ENCODE results near the gene SCO2.

SCO2 gene

DNA sequence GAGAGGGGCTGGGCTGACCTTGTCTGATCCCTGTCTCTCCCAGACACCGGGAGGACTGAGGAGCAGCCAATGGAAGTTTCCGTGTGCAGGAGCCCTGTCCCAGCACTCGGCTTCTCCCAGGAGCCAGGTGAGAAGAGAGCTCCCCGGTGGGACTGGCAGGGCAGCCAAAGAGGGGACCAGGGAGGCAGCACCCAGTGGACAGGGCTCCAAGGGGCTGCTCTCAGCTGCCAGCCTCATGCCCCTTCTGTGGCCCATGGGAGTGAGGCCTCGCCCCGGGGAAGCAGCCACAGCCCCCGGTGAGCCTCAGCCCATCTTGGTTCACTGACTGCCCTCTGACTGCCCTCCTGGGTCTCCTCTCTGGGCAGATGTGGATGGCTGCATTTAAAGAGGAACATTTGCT is 6.8 kb downstream of the SCO2 start:
- no peak for DNase-seq

- no peak for DNase-seq
These were observed 7.7 kb downstream of the SCO2 start for GRCh38 chr22:50517495-50518260.

- no peak for DNase-seq
These were observed 8.5 kb downstream of the SCO2 start for GRCh38 chr22:50516891-50517290.

GRCh38 chr22:50516068-50516467 is 9.3 kb downstream of the SCO2 start:
- no peak for DNase-seq

DNA sequence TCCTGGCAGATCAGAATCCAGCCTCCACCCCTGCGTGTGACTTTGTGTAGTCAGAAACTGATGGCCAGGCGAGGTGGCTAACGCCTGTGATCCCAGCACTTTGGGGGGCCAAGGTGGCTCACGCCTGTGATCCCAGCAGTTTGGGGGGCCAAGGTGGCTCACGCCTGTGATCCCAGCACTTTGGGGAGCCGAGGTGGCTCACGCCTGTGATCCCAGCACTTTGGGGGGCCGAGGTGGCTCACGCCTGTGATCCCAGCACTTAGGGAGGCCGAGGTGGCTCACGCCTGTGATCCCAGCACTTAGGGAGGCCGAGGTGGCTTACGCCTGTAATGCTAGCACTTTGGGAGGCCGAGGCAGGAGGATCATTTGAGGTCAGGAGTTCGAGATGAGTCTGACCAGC is 12.2 kb downstream of the SCO2 start:
- DNase-seq, result no peak

GRCh38 chr22:50508897-50509296 is 16.5 kb downstream of the SCO2 start:
- DNase-seq, result no peak

- peak; percentile 97 for DNase-seq
These were observed 17.2 kb downstream of the SCO2 start, which contains the start of gene NCAPH2 for GRCh38 chr22:50507991-50508884. Gene NCAPH2 (plus strand): TSS chr22:50508224. CDS start chr22:50508338, 114 bp downstream.

DNA sequence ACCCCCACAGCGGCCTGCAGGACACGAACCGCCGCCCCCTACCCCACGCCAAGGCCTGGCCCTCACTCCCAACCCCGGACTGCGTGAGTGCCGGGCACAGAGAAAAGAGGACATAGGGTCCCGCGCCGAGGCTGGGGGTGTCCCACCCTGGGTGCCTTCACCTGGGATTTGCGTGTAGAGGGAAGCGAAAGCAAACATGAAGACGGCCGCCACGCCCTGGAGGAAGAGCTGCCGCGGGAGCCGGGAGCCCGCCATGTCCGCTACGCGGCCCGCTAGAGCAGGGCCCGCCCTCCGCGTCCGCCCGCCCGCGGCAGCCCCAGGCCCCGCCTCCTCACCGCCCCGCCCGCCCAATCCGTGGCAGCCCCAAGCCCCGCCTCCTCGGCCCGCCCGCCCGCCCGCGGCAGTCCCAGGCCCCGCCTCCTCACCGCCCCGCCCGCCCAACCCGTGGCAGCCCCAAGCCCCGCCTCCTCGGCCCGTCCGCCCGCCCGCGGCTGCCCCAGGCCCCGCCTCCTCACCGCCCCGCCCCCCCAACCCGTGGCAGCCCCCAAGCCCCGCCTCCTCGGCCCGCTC is 17.9 kb downstream of the SCO2 start, which contains the start of gene LMF2:
Gene LMF2, minus strand, starts transcription at position 282 of the 570 bp plus-strand sequence. Its CDS starts 27 bp downstream, at position 255.
- DNase-seq, result no peak

DNA sequence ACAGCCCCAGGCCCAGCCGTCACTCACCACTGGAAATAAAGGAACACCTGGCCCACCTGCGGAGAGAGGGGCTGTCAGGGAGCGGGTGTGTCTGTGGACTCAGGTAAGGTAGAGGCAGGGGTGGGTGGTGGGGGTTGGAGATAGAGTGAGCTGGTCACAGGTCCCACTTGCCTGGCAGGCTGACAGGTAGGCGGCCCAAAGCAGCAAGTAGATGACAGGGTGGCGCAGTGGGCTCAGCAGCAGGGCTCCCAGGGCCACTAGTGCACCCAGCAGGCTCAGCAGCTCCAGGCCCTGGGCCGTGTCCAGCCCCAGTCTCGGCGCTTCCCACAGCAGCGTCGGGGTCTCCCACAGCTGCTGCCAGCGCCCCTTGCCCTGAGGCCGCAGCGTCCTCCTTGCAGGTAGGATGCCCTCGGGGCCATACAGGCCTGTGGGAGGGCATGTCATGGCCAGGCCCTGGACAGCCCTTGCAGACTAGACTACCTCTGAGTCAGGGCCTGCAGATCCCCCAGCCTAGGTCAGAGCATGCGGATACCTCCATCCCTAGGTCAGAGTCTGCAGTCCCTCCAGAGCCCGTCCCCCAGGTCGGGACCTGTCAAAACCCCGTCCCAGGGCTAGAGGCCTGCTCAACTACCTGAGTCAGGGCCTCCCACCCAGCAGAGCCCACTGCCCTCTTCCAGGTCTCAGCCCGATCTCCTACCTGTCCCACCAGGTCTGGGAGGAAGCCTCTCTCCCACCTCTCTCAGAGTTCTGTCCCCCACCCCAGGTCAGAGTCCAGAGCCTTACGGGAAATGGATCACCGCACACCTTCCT is 18.6 kb downstream of the SCO2 start:
- peak; percentile 33 for DNase-seq

DNA sequence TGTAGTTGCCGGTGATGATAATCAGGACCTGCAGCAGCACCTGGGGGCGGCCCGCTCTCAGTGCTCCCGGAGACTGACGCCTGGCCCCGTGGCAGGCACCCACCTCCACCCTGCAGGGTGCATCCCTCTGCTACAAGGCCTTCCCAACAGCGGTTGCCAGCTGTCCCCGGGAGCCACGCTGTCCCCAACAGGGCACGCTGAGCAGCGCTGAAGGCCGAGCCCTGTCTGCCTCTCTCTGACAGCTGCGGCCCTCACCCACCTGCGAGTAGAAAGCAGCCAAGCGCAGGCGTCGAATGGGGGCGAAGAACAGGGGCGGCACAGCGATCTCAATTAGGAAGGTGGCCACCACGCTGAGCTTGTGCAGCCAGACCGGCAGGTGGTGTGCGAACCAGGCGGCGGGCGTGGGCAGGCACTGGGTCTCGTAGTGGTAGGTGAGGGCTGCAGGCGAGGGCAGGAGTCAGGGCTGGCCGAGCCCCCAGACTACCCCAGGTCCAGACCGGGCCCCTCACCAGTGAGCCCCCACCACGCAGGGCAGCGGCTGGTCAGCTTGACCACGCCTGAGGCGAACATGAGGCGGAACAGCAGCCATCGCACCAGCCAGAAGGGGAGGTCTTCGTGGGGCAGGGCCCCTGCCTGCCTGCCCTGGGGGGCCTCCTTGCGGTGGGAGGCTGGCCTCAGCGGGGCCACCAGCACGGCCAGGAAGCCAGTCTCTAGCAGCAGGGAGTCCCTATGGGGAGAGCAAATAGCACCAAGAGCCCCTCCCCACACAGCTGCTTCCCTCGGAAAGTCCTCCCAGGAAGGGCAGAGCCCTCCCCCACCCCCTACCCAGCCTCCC is 19.4 kb downstream of the SCO2 start:
- DNase-seq, result no peak

DNA sequence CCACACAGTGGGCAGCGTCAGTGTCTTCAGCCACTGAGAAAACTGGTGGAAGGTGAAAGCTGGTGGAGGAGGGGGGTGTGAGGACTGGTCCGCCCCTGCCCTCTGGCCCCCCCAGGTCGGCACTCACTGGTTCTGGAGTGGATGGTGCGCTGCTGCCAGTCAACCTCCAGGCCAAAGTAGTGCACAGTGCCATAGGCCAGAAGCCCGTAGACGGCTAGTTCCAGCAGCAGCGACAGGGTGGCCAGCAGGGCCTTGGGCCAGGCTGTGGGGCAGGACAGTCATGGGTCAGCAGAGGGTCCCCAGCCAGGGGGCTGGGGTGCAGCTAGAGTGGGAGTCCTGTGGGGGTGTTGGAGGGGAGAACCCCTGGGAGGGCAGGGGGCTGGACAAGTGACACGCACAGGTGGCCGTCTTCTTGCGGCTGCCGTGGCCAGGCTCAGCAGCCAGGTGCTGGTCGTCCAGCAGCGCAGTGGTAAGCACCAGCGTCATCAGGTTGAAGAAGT is 20.1 kb downstream of the SCO2 start:
- no peak for DNase-seq

DNA sequence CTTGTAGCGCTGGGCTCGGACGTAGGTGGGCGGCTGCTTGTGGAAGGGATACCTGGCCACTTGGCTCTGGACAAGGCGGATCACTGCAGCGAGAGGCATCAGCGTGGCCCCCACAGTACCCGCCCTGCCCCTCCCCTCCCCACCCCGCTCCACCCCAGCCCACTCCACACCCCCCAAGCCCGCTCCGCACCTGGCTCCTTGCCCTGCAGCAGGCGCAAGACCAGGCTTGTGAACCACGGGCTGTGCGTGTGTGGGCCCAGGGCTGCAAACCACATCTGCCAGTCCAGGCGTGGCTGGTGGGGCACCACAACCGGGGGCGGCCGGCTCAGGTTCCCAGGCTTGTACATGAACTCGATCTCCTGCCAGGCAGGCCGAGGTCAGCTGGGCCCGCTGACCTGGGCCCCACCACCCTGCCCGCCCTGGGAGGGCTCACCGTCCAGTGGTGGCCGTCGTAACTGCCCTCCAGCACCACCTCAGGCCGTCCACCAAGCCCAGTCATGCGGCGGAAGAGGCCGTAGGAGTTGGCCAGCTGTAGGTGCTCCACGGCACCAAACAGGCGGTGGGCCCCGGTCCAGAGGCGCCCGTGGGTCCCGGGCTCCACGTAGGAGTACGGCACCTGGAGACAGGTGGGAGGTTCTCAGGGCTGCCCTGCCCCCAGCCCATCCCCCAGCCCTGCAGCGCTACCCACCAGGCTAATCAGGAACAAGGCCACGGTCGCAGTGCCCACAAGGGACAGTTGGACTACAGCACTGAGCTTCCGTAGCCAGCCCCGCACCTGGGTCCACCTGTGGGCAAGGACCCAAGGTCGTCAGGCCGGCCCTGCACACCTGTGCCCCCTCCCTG is 20.8 kb downstream of the SCO2 start:
- DNase-seq, result no peak

DNA sequence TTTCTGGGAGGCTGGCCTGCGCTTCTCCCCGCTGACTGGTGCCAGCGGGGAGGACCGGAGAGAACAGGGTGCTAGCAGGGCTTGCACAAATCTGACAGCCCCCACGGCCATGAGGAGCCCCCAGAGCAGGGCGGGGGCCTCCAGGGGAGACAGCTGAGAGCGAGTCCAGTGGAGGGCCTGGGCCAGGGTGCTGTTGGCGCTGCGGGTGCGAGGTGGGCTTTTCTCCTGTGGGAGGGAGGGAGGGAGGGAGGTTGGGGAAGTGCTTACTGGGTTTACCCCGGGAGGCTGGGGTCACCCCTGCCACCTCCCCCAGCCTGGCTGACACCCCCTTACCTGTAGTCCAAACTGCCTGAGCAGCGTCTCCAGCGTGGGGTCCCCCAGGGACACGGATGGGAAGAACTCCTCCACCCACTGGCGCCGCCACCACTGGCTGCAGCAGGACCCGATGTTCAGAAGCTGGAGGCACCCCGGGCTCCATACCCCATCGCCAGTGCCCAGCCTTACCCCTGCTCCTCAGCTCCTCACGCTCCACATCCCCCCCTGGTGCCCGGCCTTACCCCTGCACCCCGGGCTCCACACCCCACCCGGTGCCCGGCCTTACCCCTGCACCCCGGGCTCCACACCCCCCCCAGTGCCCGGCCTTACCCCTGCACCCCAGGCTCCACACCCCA is 21.8 kb downstream of the SCO2 start:
- no peak for DNase-seq

DNA sequence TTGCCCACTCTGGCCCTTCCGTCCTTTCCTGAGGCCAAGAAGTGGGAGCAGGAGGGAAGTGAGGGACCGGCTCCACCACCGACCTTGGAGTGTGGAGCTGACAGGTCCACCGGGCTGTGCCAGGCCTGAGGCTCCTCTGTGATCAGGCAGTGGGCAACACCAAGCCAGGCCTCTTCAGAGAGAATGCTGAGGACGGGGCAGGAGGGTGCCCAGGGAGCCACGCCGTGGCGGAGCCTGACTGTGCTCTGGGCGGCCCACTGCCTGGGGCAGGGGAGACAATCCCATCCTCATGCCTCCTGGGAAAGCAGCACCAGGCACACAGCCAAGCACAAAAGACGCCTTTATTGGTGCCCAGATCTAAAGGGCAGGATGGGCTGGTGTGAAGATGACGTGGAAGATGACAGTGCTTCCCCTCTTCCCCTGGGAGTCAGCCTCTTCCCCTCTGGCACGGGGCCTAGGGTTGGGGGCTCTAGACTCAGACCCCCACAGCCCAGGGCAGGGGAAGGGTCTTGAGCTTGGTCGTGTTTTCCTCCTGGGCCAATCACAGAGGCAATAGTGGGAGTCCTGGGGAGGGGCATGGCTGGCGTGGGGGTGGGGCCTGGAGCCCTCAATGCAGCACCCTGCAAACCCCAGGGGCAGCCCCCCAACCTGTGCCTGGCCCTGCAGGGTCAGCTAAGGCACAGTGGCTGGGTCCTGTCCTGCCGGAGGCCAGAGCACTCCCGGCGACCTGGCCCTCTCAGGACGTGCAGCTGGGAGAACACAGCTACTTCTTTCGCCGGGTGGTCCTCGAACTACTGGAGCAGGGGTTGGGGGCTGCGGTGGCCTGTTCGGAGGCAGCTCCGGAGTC is 22.5 kb downstream of the SCO2 start:
- DNase-seq, result no peak

- no peak for DNase-seq
These were observed 23.3 kb downstream of the SCO2 start for GRCh38 chr22:50502096-50502495.

DNA sequence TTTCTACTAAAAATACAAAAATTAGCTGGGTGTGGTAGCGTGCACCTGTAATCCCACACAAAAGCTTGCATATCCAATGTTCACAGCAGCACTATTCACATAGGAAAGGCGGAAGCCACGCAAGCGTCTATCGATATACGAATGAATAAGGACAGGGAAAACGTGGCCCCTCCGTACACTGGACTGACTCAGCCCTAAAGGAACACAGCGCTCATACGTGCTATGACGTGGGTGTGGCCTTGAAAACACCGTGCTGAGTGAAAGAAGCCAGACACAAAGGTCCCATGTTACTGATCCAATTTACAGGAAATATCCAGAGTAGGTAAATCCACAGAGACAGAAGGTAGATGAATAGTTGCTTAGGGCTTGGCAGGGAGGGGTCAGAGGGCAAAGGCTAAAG is 24.9 kb downstream of the SCO2 start:
- DNase-seq, result no peak

- peak; percentile 91 for DNase-seq
These were observed 27.0 kb downstream of the SCO2 start for GRCh38 chr22:50498322-50498890.

DNA sequence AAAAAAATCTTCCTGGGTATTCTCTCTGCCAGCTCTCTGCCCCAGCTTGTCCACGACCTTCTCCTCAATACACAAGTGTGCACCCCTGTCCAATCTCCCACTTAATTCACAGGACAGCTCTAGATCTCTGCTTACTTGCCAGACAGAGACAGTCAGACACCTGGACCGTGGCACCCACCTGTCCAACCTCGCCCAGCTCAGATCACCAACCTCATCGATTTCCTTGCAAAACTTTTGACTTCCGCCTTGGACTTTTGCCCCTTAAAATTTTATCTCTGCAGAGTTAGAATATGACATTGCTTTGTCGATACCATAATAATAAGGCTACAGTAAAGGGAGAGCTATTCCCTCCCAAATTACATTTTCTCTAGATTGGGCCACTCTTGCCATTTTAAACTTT is 28.3 kb downstream of the SCO2 start:
- DNase-seq, result no peak

Measured in OCI-M1 (cell line).